H9 (cell line): Measurements from ENCODE around the gene RAB22A. TPM values are rescaled to one million over a fixed set of nuclear protein-coding genes. Genes with fewer than 3 reads are reported as not detected.

ENCODE experiments used
- DNase-seq: peaks from one replicate; pipeline ENCODE4 v3.0.0-alpha.2; 2017
- H2AFZ ChIP-seq: one replicate; pipeline ENCODE4 v1.6.1; 2013; ENCODE audit warnings: mild to moderate bottlenecking, low read length, control low read depth, moderate library complexity
- H2AK5ac ChIP-seq: 2 replicates; pipeline ENCODE4 v1.6.1; 2013; ENCODE audit warnings: low read length, control low read depth, mixed read lengths; ENCODE audit not compliant: insufficient read length
- H2BK120ac ChIP-seq: one replicate; pipeline ENCODE4 v1.6.1; 2013; ENCODE audit warnings: low read depth, mild to moderate bottlenecking, low read length, control low read depth, inconsistent platforms; ENCODE audit not compliant: poor library complexity, severe bottlenecking
- H2BK12ac ChIP-seq: 2 replicates; pipeline ENCODE4 v1.6.1; 2013; ENCODE audit warnings: low read length, control low read depth, mixed read lengths, low read depth; ENCODE audit not compliant: insufficient read length
- H2BK15ac ChIP-seq: 2 replicates; pipeline ENCODE4 v1.6.1; 2013; ENCODE audit warnings: low read depth, low read length, control low read depth
- H2BK20ac ChIP-seq: one replicate; pipeline ENCODE4 v1.6.1; 2013; ENCODE audit warnings: low read depth, mild to moderate bottlenecking, low read length, control low read depth, inconsistent platforms; ENCODE audit not compliant: poor library complexity, severe bottlenecking
- H2BK5ac ChIP-seq: 2 replicates; pipeline ENCODE4 v1.6.1; 2013; ENCODE audit warnings: low read length, control low read depth, mixed read lengths; ENCODE audit not compliant: insufficient read length
- H3K14ac ChIP-seq: 2 replicates; pipeline ENCODE4 v1.6.1; 2013; ENCODE audit warnings: low read length, control low read depth; ENCODE audit not compliant: insufficient read depth
- H3K18ac ChIP-seq: 2 replicates; pipeline ENCODE4 v1.6.1; 2013; ENCODE audit warnings: low read depth, mild to moderate bottlenecking, mixed read lengths, low read length, control low read depth; ENCODE audit not compliant: insufficient read length
- H3K23ac ChIP-seq: 2 replicates; pipeline ENCODE4 v1.6.1; 2013; ENCODE audit warnings: low read length, control low read depth, mixed read lengths, low read depth; ENCODE audit not compliant: insufficient read length
- H3K23me2 ChIP-seq: 2 replicates; pipeline ENCODE4 v1.6.1; 2013; ENCODE audit warnings: low read depth, mild to moderate bottlenecking, mixed read lengths, low read length, control low read depth; ENCODE audit not compliant: insufficient read length, poor library complexity, severe bottlenecking
- H3K27ac ChIP-seq: 2 replicates; pipeline ENCODE4 v1.5.1; 2013; ENCODE audit warnings: low read length, control low read depth, mixed read lengths, low read depth; ENCODE audit not compliant: insufficient read length
- H3K27me3 ChIP-seq: 2 replicates; pipeline ENCODE4 v1.6.1; 2013; ENCODE audit warnings: low read length, control low read depth, inconsistent platforms; ENCODE audit not compliant: insufficient read depth
- H3K4ac ChIP-seq: 2 replicates; pipeline ENCODE4 v1.6.1; 2013; ENCODE audit warnings: low read depth, mild to moderate bottlenecking, control low read depth, inconsistent platforms, low read length, moderate library complexity
- H3K4me1 ChIP-seq: 2 replicates; pipeline ENCODE4 v1.6.1; 2013; ENCODE audit warnings: low read length, control low read depth, inconsistent platforms; ENCODE audit not compliant: insufficient read depth
- H3K4me2 ChIP-seq: 2 replicates; pipeline ENCODE4 v1.6.1; 2013; ENCODE audit warnings: low read length, control low read depth, mixed read lengths; ENCODE audit not compliant: insufficient read length, insufficient read depth
- H3K56ac ChIP-seq: 2 replicates; pipeline ENCODE4 v1.6.1; 2013; ENCODE audit warnings: low read depth, mild to moderate bottlenecking, mixed read lengths, low read length, control low read depth; ENCODE audit not compliant: insufficient read length
- H3K79me1 ChIP-seq: 2 replicates; pipeline ENCODE4 v1.6.1; 2013; ENCODE audit warnings: low read depth, mild to moderate bottlenecking, moderate library complexity, low read length, control low read depth, inconsistent platforms; ENCODE audit not compliant: insufficient read depth, poor library complexity, severe bottlenecking
- H3K79me2 ChIP-seq: 2 replicates; pipeline ENCODE4 v1.6.1; 2013; ENCODE audit warnings: low read length, control low read depth, inconsistent platforms; ENCODE audit not compliant: insufficient read depth
- H3K9ac ChIP-seq: 2 replicates; pipeline ENCODE4 v1.6.1; 2013; ENCODE audit warnings: low read length, control low read depth, mixed read lengths; ENCODE audit not compliant: insufficient read length; ENCODE audit errors: extremely low read depth
- H3K9me3 ChIP-seq: one replicate; pipeline ENCODE4 v1.6.1; 2013; ENCODE audit warnings: low read depth, low read length, inconsistent platforms; ENCODE audit not compliant: control insufficient read depth
- H3T11ph ChIP-seq: one replicate; pipeline ENCODE4 v1.6.1; 2013; ENCODE audit warnings: mild to moderate bottlenecking, low read length, control low read depth, inconsistent platforms
- H4K20me1 ChIP-seq: one replicate; pipeline ENCODE4 v1.6.1; 2013; ENCODE audit not compliant: control insufficient read depth, insufficient read length, insufficient read depth
- H4K5ac ChIP-seq: 2 replicates; pipeline ENCODE4 v1.6.1; 2013; ENCODE audit warnings: low read depth, mild to moderate bottlenecking, mixed read lengths, low read length, control low read depth; ENCODE audit not compliant: insufficient read length
- H4K8ac ChIP-seq: replicated peaks from 2 replicates; pipeline ENCODE4 v1.6.1; 2013; ENCODE audit warnings: low read length, control low read depth, mixed read lengths, low read depth; ENCODE audit not compliant: insufficient read length
- H4K91ac ChIP-seq: 2 replicates; pipeline ENCODE4 v1.6.1; 2013; ENCODE audit warnings: low read depth, mild to moderate bottlenecking, moderate library complexity, mixed read lengths, low read length, control low read depth; ENCODE audit not compliant: insufficient read length
- H3K27ac Mint-ChIP-seq, 3 experiments: 2 replicates in 2 of 3; 3 replicates in 1 of 3; pipeline ENCODE4 v1.8.0; 2020 to 2021; ENCODE audit warnings: mixed read lengths in 3 of 3, mild to moderate bottlenecking in 1 of 3, moderate library complexity in 1 of 3
- H3K27me3 Mint-ChIP-seq: 2 replicates; pipeline ENCODE4 v1.8.0; 2021; ENCODE audit warnings: low read depth, mild to moderate bottlenecking, moderate library complexity, mixed read lengths
- H3K36me3 Mint-ChIP-seq, 3 experiments: 2 replicates in 2 of 3; 3 replicates in 1 of 3; pipeline ENCODE4 v1.8.0; 2020 to 2021; ENCODE audit warnings: low read depth in 3 of 3, mixed read lengths in 3 of 3; ENCODE audit not compliant: insufficient read depth in 1 of 3
- H3K4me1 Mint-ChIP-seq, 2 experiments: 2 replicates each; pipeline ENCODE4 v1.8.0; 2020; ENCODE audit warnings: mixed read lengths in 2 of 2
- H3K4me3 Mint-ChIP-seq, 2 experiments: 2 replicates in 1 of 2; 3 replicates in 1 of 2; pipeline ENCODE4 v1.8.0; 2020 to 2021; ENCODE audit warnings: mild to moderate bottlenecking in 2 of 2, mixed read lengths in 2 of 2, moderate library complexity in 1 of 2
- H3K9me3 Mint-ChIP-seq, 2 experiments: 2 replicates in 1 of 2; 3 replicates in 1 of 2; pipeline ENCODE4 v1.8.0; 2020; ENCODE audit warnings: mild to moderate bottlenecking in 2 of 2, mixed read lengths in 2 of 2, moderate library complexity in 1 of 2
- WGBS: extraction: QIAGEN DNeasy Blood & Tissue Kit; methylation state at CpG from one replicate; pipeline ENCODE4 v1.1.7; 2013; ENCODE audit warnings: missing lambda C conversion rate, low lambda C conversion rate, mixed read lengths; ENCODE audit not compliant: insufficient read length; ENCODE audit errors: extremely low coverage; 5-methylcytosine and 5-hydroxymethylcytosine counted together
- total RNA-seq: library from RNA; stranded (reverse); gene quantifications from 2 replicates; pipeline ENCODE4 v1.2.1, GENCODE V29; 2021
- TF ChIP-seq, protein P1 (sequence below): fragments of 200-600 bp; sonication (generic); conservative IDR thresholded peaks from 3 replicates; pipeline ENCODE4 v1.8.0; 2021; ENCODE audit warnings: antibody characterized with exemption, mild to moderate bottlenecking

The RAB22A gene
- total RNA-seq, 1 experiment from 2014 or later, result 6.3 TPM

- no peak overlapping the region for H4K91ac ChIP-seq
- Mint-ChIP-seq H3K9me3 (no peaks in the 10 kb centered on the region), H3K27me3 (no peaks in the 10 kb centered on the region), H3K4me3 (no peak overlapping the region), H3K36me3 (peaks cover 19 to 30% (median 27%) of the 10 kb centered on the region in 3 experiments), H3K4me1 (peaks cover 12 to 14% of the 10 kb centered on the region in 2 experiments), H3K27ac (no peak overlapping the region; a peak in 1 of 7 replicates)
- no peak overlapping the region for H4K5ac ChIP-seq
- no peak overlapping the region for H2BK120ac ChIP-seq
- H3K9me3 ChIP-seq, result no peaks in the 10 kb centered on the region
- H4K20me1 ChIP-seq, result no peaks in the 10 kb centered on the region
- H2BK20ac ChIP-seq, result no peak overlapping the region
- no peak overlapping the region for H3K14ac ChIP-seq
- H3K79me1 ChIP-seq, result no peaks in the 10 kb centered on the region
- no CpG with 5 or more reads among the region's 4 CpGs for WGBS
- H2AFZ ChIP-seq, result no peak overlapping the region
- no peak overlapping the region for H3K4ac ChIP-seq
- TF ChIP-seq, protein P1, sequence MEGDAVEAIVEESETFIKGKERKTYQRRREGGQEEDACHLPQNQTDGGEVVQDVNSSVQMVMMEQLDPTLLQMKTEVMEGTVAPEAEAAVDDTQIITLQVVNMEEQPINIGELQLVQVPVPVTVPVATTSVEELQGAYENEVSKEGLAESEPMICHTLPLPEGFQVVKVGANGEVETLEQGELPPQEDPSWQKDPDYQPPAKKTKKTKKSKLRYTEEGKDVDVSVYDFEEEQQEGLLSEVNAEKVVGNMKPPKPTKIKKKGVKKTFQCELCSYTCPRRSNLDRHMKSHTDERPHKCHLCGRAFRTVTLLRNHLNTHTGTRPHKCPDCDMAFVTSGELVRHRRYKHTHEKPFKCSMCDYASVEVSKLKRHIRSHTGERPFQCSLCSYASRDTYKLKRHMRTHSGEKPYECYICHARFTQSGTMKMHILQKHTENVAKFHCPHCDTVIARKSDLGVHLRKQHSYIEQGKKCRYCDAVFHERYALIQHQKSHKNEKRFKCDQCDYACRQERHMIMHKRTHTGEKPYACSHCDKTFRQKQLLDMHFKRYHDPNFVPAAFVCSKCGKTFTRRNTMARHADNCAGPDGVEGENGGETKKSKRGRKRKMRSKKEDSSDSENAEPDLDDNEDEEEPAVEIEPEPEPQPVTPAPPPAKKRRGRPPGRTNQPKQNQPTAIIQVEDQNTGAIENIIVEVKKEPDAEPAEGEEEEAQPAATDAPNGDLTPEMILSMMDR, result no peak
- no peaks in the 10 kb centered on the region for H3K23me2 ChIP-seq
- H3K56ac ChIP-seq, result no peak overlapping the region
- no peak overlapping the region for H2BK5ac ChIP-seq
- H3K27ac ChIP-seq, result no peak overlapping the region
- H3K79me2 ChIP-seq, result no peaks in the 10 kb centered on the region
- no peak overlapping the region for H2BK15ac ChIP-seq
- no peak overlapping the region for H2AK5ac ChIP-seq
- no peak overlapping the region for H2BK12ac ChIP-seq
- H3K23ac ChIP-seq, result no peak overlapping the region
- H4K8ac ChIP-seq, result no peak overlapping the region
- no peak for DNase-seq
- peaks cover 6% of the 10 kb centered on the region; the same call in 1 of the 2 replicates for H3K4me1 ChIP-seq
- H3K4me2 ChIP-seq, result no peak overlapping the region
- H3K27me3 ChIP-seq, result no peaks in the 10 kb centered on the region
- no peak overlapping the region for H3K9ac ChIP-seq
- no peak overlapping the region for H3T11ph ChIP-seq
- no peak overlapping the region for H3K18ac ChIP-seq
These were observed 35.2 kb downstream of the RAB22A start for GRCh38 chr20:58344741-58345140.
